ENCODE measurements around the gene IQCE.
A peak's percentile ranks its signal among the peaks of the same experiment; 100 is the strongest.
"Not testable (repeated sequence)": the region's sequence is repeated elsewhere in the genome, so short reads cannot be mapped to it uniquely, and the experiment has no call there.

Gene IQCE

GRCh38 chr7:2589341-2589740 is 30.6 kb downstream of the IQCE start:
- Mint-ChIP-seq H3K9me3 (no peaks in the 10 kb centered on the region), H3K27me3 (no peaks in the 10 kb centered on the region), H3K4me1 (no peaks in the 10 kb centered on the region), H3K27ac (no peak overlapping the region), H3K4me3 (no peak overlapping the region)
- ATAC-seq (no peak), DNase-seq (no peak)

- not testable (repeated sequence) for H3K27ac Mint-ChIP-seq, H3K9me3 Mint-ChIP-seq, DNase-seq, H3K4me3 Mint-ChIP-seq, ATAC-seq, H3K4me1 Mint-ChIP-seq, H3K27me3 Mint-ChIP-seq
Observed at GRCh38 chr7:2589941-2590340, 31.2 kb downstream of the IQCE start.

- no peaks in the 10 kb centered on the region for H3K27me3 Mint-ChIP-seq
- no peak overlapping the region for H3K4me3 Mint-ChIP-seq
- no peak overlapping the region for H3K27ac Mint-ChIP-seq
- ATAC-seq: no peak
- H3K9me3 Mint-ChIP-seq: no peaks in the 10 kb centered on the region
- no peaks in the 10 kb centered on the region for H3K4me1 Mint-ChIP-seq
- no peak for DNase-seq
Observed at GRCh38 chr7:2592375-2592865, 33.6 kb downstream of the IQCE start.

- ATAC-seq (no peak), DNase-seq (no peak)
- H3K27ac Mint-ChIP-seq: no peak overlapping the region
- no peaks in the 10 kb centered on the region for H3K4me1 Mint-ChIP-seq
- no peaks in the 10 kb centered on the region for H3K9me3 Mint-ChIP-seq
- no peak overlapping the region for H3K4me3 Mint-ChIP-seq
- no peaks in the 10 kb centered on the region for H3K27me3 Mint-ChIP-seq
Observed at GRCh38 chr7:2593036-2593727, 34.4 kb downstream of the IQCE start.

GRCh38 chr7:2594599-2594998 is 35.8 kb downstream of the IQCE start:
- Mint-ChIP-seq H3K4me1 (no peaks in the 10 kb centered on the region), H3K9me3 (no peaks in the 10 kb centered on the region), H3K4me3 (no peak overlapping the region), H3K27ac (no peak overlapping the region), H3K27me3 (no peaks in the 10 kb centered on the region)
- no peak for DNase-seq
- ATAC-seq: no peak

GRCh38 chr7:2595258-2595860 is 36.6 kb downstream of the IQCE start:
- Mint-ChIP-seq H3K27ac (no peak overlapping the region), H3K27me3 (no peaks in the 10 kb centered on the region), H3K4me1 (no peaks in the 10 kb centered on the region), H3K9me3 (no peaks in the 10 kb centered on the region), H3K4me3 (no peak overlapping the region)
- DNase-seq (no peak), ATAC-seq (no peak)

GRCh38 chr7:2596464-2597272 is 37.9 kb downstream of the IQCE start:
- H3K4me3 Mint-ChIP-seq: no peak overlapping the region
- no peak for ATAC-seq
- DNase-seq: no peak
- no peaks in the 10 kb centered on the region for H3K9me3 Mint-ChIP-seq
- H3K27me3 Mint-ChIP-seq: no peaks in the 10 kb centered on the region
- H3K27ac Mint-ChIP-seq: no peak overlapping the region
- H3K4me1 Mint-ChIP-seq: no peaks in the 10 kb centered on the region

GRCh38 chr7:2597273-2597640 is 38.5 kb downstream of the IQCE start:
- H3K4me1 Mint-ChIP-seq: no peaks in the 10 kb centered on the region
- no peak overlapping the region for H3K4me3 Mint-ChIP-seq
- H3K27me3 Mint-ChIP-seq: no peaks in the 10 kb centered on the region
- ATAC-seq (no peak), DNase-seq (no peak)
- H3K9me3 Mint-ChIP-seq: no peaks in the 10 kb centered on the region
- H3K27ac Mint-ChIP-seq: no peak overlapping the region

GRCh38 chr7:2598154-2598823 is 39.5 kb downstream of the IQCE start:
- Mint-ChIP-seq H3K27ac (no peak overlapping the region), H3K27me3 (no peaks in the 10 kb centered on the region), H3K9me3 (no peaks in the 10 kb centered on the region), H3K4me1 (no peaks in the 10 kb centered on the region), H3K4me3 (no peak overlapping the region)
- DNase-seq (no peak), ATAC-seq (no peak)

- ATAC-seq (no peak), DNase-seq (no peak)
- Mint-ChIP-seq H3K27me3 (no peaks in the 10 kb centered on the region), H3K4me3 (no peak overlapping the region), H3K27ac (no peak overlapping the region), H3K4me1 (no peaks in the 10 kb centered on the region), H3K9me3 (no peaks in the 10 kb centered on the region)
Observed at GRCh38 chr7:2601065-2601464, 42.3 kb downstream of the IQCE start.

- Mint-ChIP-seq H3K4me1 (no peaks in the 10 kb centered on the region), H3K27me3 (no peaks in the 10 kb centered on the region), H3K9me3 (no peaks in the 10 kb centered on the region), H3K27ac (no peak overlapping the region), H3K4me3 (no peak overlapping the region)
- ATAC-seq: no peak
- DNase-seq: no peak
Observed at GRCh38 chr7:2601907-2602306, 43.1 kb downstream of the IQCE start.

GRCh38 chr7:2602406-2603043 is 43.7 kb downstream of the IQCE start:
- ATAC-seq (no peak), DNase-seq (no peak)
- Mint-ChIP-seq H3K27ac (peak overlapping the region in 1 of 2 donors; percentile 83), H3K27me3 (no peaks in the 10 kb centered on the region), H3K9me3 (no peaks in the 10 kb centered on the region), H3K4me1 (no peaks in the 10 kb centered on the region), H3K4me3 (no peak overlapping the region)

GRCh38 chr7:2603044-2603965 is 44.5 kb downstream of the IQCE start:
- no peaks in the 10 kb centered on the region for H3K27me3 Mint-ChIP-seq
- H3K4me3 Mint-ChIP-seq: no peak overlapping the region
- H3K9me3 Mint-ChIP-seq: no peaks in the 10 kb centered on the region
- ATAC-seq: no peak
- no peaks in the 10 kb centered on the region for H3K4me1 Mint-ChIP-seq
- peak overlapping the region in 1 of 2 donors; percentile 2 for H3K27ac Mint-ChIP-seq
- DNase-seq: no peak

- Mint-ChIP-seq H3K4me3 (no peak overlapping the region), H3K27ac (no peak overlapping the region), H3K9me3 (no peaks in the 10 kb centered on the region), H3K4me1 (peaks cover 9% of the 10 kb centered on the region), H3K27me3 (no peaks in the 10 kb centered on the region)
- DNase-seq (no peak), ATAC-seq (no peak)
Observed at GRCh38 chr7:2604608-2605174, 45.9 kb downstream of the IQCE start.
